Chondrocyte (in vitro differentiated cells): Measurements from ENCODE around the gene RNF214. TPM values are rescaled to one million over a fixed set of nuclear protein-coding genes. Genes with fewer than 3 reads are reported as not detected.

ENCODE experiments used
- DNase-seq: peaks from one replicate; pipeline ENCODE4 v3.0.0; 2021; ENCODE audit warnings: mixed read lengths, low spot score
- H3K27ac Mint-ChIP-seq: one replicate; pipeline ENCODE4 v1.8.0; 2021; ENCODE audit warnings: mild to moderate bottlenecking, moderate library complexity, mixed read lengths; ENCODE audit not compliant: unreplicated experiment
- H3K27me3 Mint-ChIP-seq: 2 replicates; pipeline ENCODE4 v1.8.0; 2021; ENCODE audit warnings: low read depth, mixed read lengths
- H3K36me3 Mint-ChIP-seq: 2 replicates; pipeline ENCODE4 v1.8.0; 2021; ENCODE audit warnings: low read depth, mixed read lengths
- H3K4me1 Mint-ChIP-seq: 2 replicates; pipeline ENCODE4 v1.8.0; 2021; ENCODE audit warnings: low read depth, mild to moderate bottlenecking, mixed read lengths
- H3K4me3 Mint-ChIP-seq: one replicate; pipeline ENCODE4 v1.8.0; 2021; ENCODE audit warnings: mild to moderate bottlenecking, moderate library complexity, mixed read lengths; ENCODE audit not compliant: unreplicated experiment
- H3K9me3 Mint-ChIP-seq: 2 replicates; pipeline ENCODE4 v1.8.0; 2021; ENCODE audit warnings: low read depth, mixed read lengths
- CTCF ChIP-seq: fragments of 200-600 bp; sonication (generic); IDR thresholded peaks from 2 replicates; pipeline ENCODE4 v1.5.0; 2021; ENCODE audit warnings: antibody characterized with exemption, mild to moderate bottlenecking, moderate library complexity
- total RNA-seq: library from RNA; stranded (reverse); gene quantifications from 3 replicates; pipeline ENCODE4 v1.2.1, GENCODE V29; 2021

The RNF214 gene
- total RNA-seq, 1 donor from 2014 or later: 24.7 TPM

- no peak overlapping the region for H3K27ac Mint-ChIP-seq
- H3K4me3 Mint-ChIP-seq: no peak overlapping the region
- peaks cover 14% of the 10 kb centered on the region for H3K4me1 Mint-ChIP-seq
- no peaks in the 10 kb centered on the region for H3K27me3 Mint-ChIP-seq
- H3K36me3 Mint-ChIP-seq: peaks cover 26% of the 10 kb centered on the region
- H3K9me3 Mint-ChIP-seq: no peaks in the 10 kb centered on the region
- no peak for DNase-seq
- no peak for TF ChIP-seq CTCF
These were observed 63.1 kb downstream of the RNF214 start for GRCh38 chr11:117295438-117296137.

GRCh38 chr11:117296881-117297280, 64.4 kb downstream of the RNF214 start:
- H3K27me3 Mint-ChIP-seq: no peaks in the 10 kb centered on the region
- no peak overlapping the region for H3K4me3 Mint-ChIP-seq
- no peaks in the 10 kb centered on the region for H3K9me3 Mint-ChIP-seq
- DNase-seq: no peak
- H3K27ac Mint-ChIP-seq: no peak overlapping the region
- H3K4me1 Mint-ChIP-seq: peaks cover 19% of the 10 kb centered on the region
- H3K36me3 Mint-ChIP-seq: peaks cover 15% of the 10 kb centered on the region
- TF ChIP-seq CTCF: no peak

GRCh38 chr11:117298195-117298594, 65.7 kb downstream of the RNF214 start:
- Mint-ChIP-seq H3K9me3 (no peaks in the 10 kb centered on the region), H3K4me3 (no peak overlapping the region), H3K27ac (no peak overlapping the region), H3K4me1 (peaks cover 19% of the 10 kb centered on the region), H3K27me3 (no peaks in the 10 kb centered on the region), H3K36me3 (peaks cover 10% of the 10 kb centered on the region)
- no peak for TF ChIP-seq CTCF
- no peak for DNase-seq

- TF ChIP-seq CTCF: no peak
- Mint-ChIP-seq H3K4me1 (peaks cover 19% of the 10 kb centered on the region), H3K36me3 (peaks cover 6% of the 10 kb centered on the region), H3K27me3 (no peaks in the 10 kb centered on the region), H3K9me3 (no peaks in the 10 kb centered on the region), H3K27ac (peak overlapping the region; percentile 30), H3K4me3 (peak overlapping the region; percentile 15)
- no peak for DNase-seq
These were observed 67.1 kb downstream of the RNF214 start for GRCh38 chr11:117299351-117300282.

GRCh38 chr11:117300283-117300663, 67.8 kb downstream of the RNF214 start:
- Mint-ChIP-seq H3K36me3 (peaks cover 3% of the 10 kb centered on the region), H3K27me3 (no peaks in the 10 kb centered on the region), H3K9me3 (no peaks in the 10 kb centered on the region), H3K4me3 (peak overlapping the region; percentile 15), H3K4me1 (peaks cover 19% of the 10 kb centered on the region), H3K27ac (peak overlapping the region; percentile 30)
- no peak for DNase-seq
- no peak for TF ChIP-seq CTCF
